Measurements from ENCODE around the gene EVX1. TPM values are rescaled to one million over a fixed set of nuclear protein-coding genes. Genes with fewer than 3 reads are reported as not detected.

The EVX1 gene
- total RNA-seq, 1 experiment from 2014 or later = not detected

GRCh38 chr7:27217951-27218350 is 24.7 kb upstream of the EVX1 start:
- no peak for DNase-seq (ENCODE audit: low read depth, low spot score)
- in situ Hi-C loops (cut with HindIII; ENCODE audit: low pct_unique_long_range_greater_than_20kb, low sequenced_read_pairs) = loop anchor here (25.0 kb wide), 1 partner anchor 369 kb away; no protein-coding TSS in a partner anchor

- in situ Hi-C loops (cut with HindIII; ENCODE audit: low pct_unique_long_range_greater_than_20kb, low sequenced_read_pairs) = loop anchor here (25.0 kb wide), 1 partner anchor 367 kb away; no protein-coding TSS in a partner anchor
These were observed 22.8 kb upstream of the EVX1 start for GRCh38 chr7:27219821-27220220.

GRCh38 chr7:27220440-27220955 is 22.1 kb upstream of the EVX1 start:
- in situ Hi-C loops (cut with HindIII; ENCODE audit: low pct_unique_long_range_greater_than_20kb, low sequenced_read_pairs) = loop anchor here (25.0 kb wide), 1 partner anchor 367 kb away; no protein-coding TSS in a partner anchor
- no peak for DNase-seq (ENCODE audit: low read depth, low spot score)

More at GRCh38 chr7:27219821-27220220, 22.8 kb upstream of the EVX1 start:
- DNase-seq (ENCODE audit: low read depth, low spot score) = no peak

- no peak for DNase-seq (ENCODE audit: low read depth, low spot score)
These were observed 21.3 kb upstream of the EVX1 start for GRCh38 chr7:27221201-27221797.

DNA sequence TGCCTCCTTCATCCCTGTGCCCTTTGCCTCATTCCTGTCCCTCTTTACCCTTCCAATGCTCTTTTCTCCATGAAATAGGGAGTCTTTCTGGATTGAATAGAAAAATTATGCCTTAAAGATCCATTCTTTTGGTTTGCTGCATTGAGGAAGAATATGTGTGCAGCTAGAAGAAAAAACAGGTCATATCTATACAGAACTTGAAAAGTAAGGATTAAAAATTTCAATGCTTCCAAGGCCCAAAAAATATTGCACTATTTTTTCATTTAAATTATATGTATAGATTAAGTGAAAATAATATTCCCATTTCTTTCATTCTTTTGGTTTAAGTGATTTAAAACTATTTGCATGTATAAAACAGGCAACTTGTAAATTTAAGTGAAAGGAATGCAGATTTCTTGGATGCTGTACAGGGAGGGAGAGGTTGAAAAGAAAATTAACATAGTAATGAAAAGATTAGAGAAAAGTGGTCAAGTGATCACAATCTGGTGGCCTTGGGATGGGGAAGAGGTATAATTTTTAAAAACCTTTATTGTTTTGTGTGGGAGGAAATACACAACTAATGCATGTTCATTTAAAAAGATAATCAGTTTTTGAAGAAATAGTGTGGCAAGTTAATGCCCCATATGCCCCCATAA is 18.5 kb upstream of the EVX1 start:
- in situ Hi-C loops (cut with HindIII; ENCODE audit: low pct_unique_long_range_greater_than_20kb, low sequenced_read_pairs) = loop anchor here (25.0 kb wide), 1 partner anchor 363 kb away; no protein-coding TSS in a partner anchor
- DNase-seq (ENCODE audit: low read depth, low spot score) = no peak

More at GRCh38 chr7:27221201-27221797, 21.3 kb upstream of the EVX1 start:
- in situ Hi-C loops (cut with HindIII; ENCODE audit: low pct_unique_long_range_greater_than_20kb, low sequenced_read_pairs) = loop anchor here (25.0 kb wide), 1 partner anchor 366 kb away; no protein-coding TSS in a partner anchor

- in situ Hi-C loops (cut with HindIII; ENCODE audit: low pct_unique_long_range_greater_than_20kb, low sequenced_read_pairs) = loop anchor here (25.0 kb wide), 1 partner anchor 362 kb away; no protein-coding TSS in a partner anchor
These were observed 17.3 kb upstream of the EVX1 start for GRCh38 chr7:27224983-27225934.

GRCh38 chr7:27229448-27229847 is 13.2 kb upstream of the EVX1 start:
- in situ Hi-C loops (cut with HindIII; ENCODE audit: low pct_unique_long_range_greater_than_20kb, low sequenced_read_pairs) = no loop called here
- no peak for DNase-seq (ENCODE audit: low read depth, low spot score)

More at GRCh38 chr7:27224983-27225934, 17.3 kb upstream of the EVX1 start:
- DNase-seq (ENCODE audit: low read depth, low spot score) = no peak

GRCh38 chr7:27235387-27236311 is 7.0 kb upstream of the EVX1 start:
- in situ Hi-C loops (cut with HindIII; ENCODE audit: low pct_unique_long_range_greater_than_20kb, low sequenced_read_pairs) = no loop called here
- DNase-seq (ENCODE audit: low read depth, low spot score) = peak; percentile 25

DNA sequence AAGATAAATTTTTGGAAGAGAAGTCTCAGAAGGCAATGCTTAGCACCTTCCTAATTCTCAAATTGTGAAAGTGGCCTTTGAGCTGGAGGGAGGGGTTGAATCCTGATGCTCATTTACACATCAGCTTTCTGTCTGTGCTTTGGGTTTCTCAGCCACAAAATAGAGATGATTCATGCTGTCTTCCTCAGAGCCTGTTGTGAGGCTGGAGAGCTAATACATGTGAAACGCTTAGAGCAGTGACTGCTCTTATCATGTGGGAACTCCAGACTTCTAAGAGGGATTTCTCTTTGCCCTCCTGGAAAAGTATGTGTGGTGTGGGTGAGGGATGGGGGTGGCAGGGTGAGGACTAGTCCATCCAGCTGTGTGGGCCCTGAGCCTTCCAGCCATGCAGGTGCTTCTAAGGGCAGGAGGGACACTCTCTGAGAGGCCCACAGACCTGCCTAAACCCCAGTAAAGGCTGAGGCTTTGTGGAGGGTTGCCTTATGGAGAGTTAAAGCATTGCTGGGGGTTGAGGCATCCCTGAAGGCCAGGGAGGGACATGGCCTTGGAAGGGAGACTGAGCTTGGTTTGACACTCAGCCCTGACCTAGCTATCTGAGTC is 4.8 kb upstream of the EVX1 start:
- in situ Hi-C loops (cut with HindIII; ENCODE audit: low pct_unique_long_range_greater_than_20kb, low sequenced_read_pairs) = no loop called here
- DNase-seq (ENCODE audit: low read depth, low spot score) = peak; percentile 23

- in situ Hi-C loops (cut with HindIII; ENCODE audit: low pct_unique_long_range_greater_than_20kb, low sequenced_read_pairs) = no loop called here
- DNase-seq (ENCODE audit: low read depth, low spot score) = no peak
These were observed 3.6 kb upstream of the EVX1 start for GRCh38 chr7:27238979-27239386.

DNA sequence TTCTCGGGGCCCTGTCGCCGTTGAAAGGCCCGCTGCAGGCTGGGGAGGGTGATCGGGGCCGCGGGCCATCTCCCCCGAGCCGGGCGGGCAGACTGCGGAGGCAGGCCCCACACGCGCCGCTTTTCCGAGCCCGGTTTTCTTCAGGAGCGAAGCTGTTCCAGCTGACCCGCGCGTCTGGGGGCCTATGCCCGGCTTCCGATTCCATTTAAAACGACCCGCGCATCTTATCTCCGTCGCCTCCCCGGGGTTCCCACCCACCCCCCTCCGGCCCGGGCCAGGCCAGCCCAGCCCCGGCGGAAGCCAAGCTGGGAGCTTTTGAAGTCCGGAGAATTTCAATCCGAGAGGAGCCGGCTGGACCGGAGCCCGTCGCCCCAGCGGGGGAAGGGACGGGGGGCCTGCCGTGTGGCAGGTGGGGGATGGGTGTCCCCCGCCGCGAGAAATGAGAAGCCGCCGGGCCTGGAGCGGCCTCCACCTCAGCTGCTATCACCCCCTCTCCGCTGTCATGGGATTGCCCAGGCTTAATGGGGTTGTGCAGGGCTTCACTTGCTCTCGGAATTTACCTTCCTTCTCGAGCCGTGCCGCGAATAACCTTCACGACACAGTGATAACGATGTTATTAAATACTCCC is 3.1 kb upstream of the EVX1 start:
- in situ Hi-C loops (cut with HindIII; ENCODE audit: low pct_unique_long_range_greater_than_20kb, low sequenced_read_pairs) = no loop called here
- DNase-seq (ENCODE audit: low read depth, low spot score) = no peak

- no peak for DNase-seq (ENCODE audit: low read depth, low spot score)
- in situ Hi-C loops (cut with HindIII; ENCODE audit: low pct_unique_long_range_greater_than_20kb, low sequenced_read_pairs) = no loop called here
These were observed 2.4 kb upstream of the EVX1 start for GRCh38 chr7:27240015-27240731.

DNA sequence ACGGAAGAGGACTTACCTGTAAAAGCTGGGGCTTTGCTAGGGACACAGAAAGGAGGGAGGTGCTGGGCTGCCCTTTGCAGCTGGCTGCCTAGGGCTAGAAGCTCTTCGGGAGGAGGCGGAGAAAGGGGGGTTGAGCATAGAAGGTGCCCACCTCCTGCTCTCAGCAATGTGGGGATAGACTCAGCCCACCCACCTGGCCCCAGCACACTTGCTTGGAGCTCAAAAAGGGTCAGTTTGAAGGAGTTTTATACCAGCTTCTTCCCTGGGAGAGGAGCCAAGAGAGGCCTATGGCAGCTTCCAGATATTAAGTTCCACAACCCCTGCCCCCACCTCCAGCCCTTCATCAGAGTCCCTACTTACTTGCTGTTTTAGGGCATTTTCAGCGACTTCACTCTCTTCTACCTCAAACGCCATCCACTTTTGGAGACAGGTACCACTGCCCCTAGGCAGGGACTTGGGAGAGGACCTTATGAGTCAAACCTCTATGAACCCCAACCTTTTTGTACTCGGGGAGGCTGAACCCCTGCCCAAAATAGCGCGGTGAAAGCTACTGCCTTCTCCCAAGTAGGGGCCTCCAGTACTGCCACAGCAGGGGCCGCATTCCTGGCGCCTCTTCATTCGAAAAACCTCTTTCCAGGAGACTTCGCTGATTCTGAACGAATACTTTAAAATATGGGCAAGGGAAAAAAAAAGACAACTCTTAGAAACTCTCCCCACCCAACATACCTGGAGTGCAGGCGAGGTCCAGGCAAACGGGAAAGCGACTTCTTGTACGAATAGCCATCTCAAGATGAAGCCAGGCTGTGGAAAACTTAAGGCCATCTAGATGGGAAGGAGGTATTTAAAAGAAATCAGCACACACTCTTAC is 1.2 kb upstream of the EVX1 start:
- in situ Hi-C loops (cut with HindIII; ENCODE audit: low pct_unique_long_range_greater_than_20kb, low sequenced_read_pairs) = no loop called here
- no peak for DNase-seq (ENCODE audit: low read depth, low spot score)

GRCh38 chr7:27242154-27242553 is 448 bp upstream of the EVX1 start:
- DNase-seq (ENCODE audit: low read depth, low spot score) = no peak
- in situ Hi-C loops (cut with HindIII; ENCODE audit: low pct_unique_long_range_greater_than_20kb, low sequenced_read_pairs) = no loop called here

Data from SK-MEL-5 (cell line).